A673 (cell line): Measurements from ENCODE around the gene MTARC1. TPM values are rescaled to one million over a fixed set of nuclear protein-coding genes. Genes with fewer than 3 reads are reported as not detected.

Source experiments
- BruUV-seq: library from RNA; stranded (reverse); fragments of 400-500 nt; replicated peaks from 2 replicates; lab custom pipeline; 2021; lab: Mats Ljungman, UMichigan
- CTCF ChIA-PET: fragments of 300-600 bp; sonication (Branson Sonifier 250); formaldehyde crosslinking; loops from one replicate; lab custom pipeline; 2022; ENCODE audit warnings: antibody characterized with exemption; lab: Charles Lee
- POLR2A ChIA-PET: fragments of 300-600 bp; sonication (Branson Sonifier 250); formaldehyde crosslinking; loops from one replicate; lab custom pipeline; 2022; ENCODE audit warnings: antibody characterized with exemption; ENCODE audit not compliant: low non-redundant PET; lab: Charles Lee
- DNase-seq: peaks from one replicate; pipeline ENCODE4 v3.0.0-alpha.2; 2015; ENCODE audit warnings: low spot score
- H3K27ac ChIP-seq: fragments of 200-600 bp; sonication (generic); 2 replicates; pipeline ENCODE4 v1.5.1; 2016; ENCODE audit warnings: mixed run types, low read depth, mild to moderate bottlenecking, mixed read lengths, antibody characterized with exemption, low read length; ENCODE audit not compliant: poor library complexity, severe bottlenecking
- H3K27me3 ChIP-seq: fragments of 200-600 bp; sonication (generic); replicated peaks from 2 replicates; pipeline ENCODE4 v1.6.1; 2017; ENCODE audit warnings: mixed run types, low read depth, mild to moderate bottlenecking, mixed read lengths, antibody characterized with exemption, low read length; ENCODE audit not compliant: insufficient read depth, poor library complexity
- H3K36me3 ChIP-seq: fragments of 200-600 bp; sonication (generic); 2 replicates; pipeline ENCODE4 v1.6.1; 2016; ENCODE audit warnings: mixed run types, mild to moderate bottlenecking, mixed read lengths, antibody characterized with exemption, low read length; ENCODE audit not compliant: insufficient read depth, poor library complexity, severe bottlenecking
- H3K4me1 ChIP-seq: fragments of 200-600 bp; sonication (generic); 2 replicates; pipeline ENCODE4 v1.6.1; 2017; ENCODE audit warnings: mixed run types, mild to moderate bottlenecking, mixed read lengths, antibody characterized with exemption, low read length; ENCODE audit not compliant: insufficient read depth, poor library complexity, severe bottlenecking
- H3K4me3 ChIP-seq: fragments of 200-600 bp; sonication (generic); 2 replicates; pipeline ENCODE4 v1.5.1; 2016; ENCODE audit warnings: low read depth, mixed run types, mild to moderate bottlenecking, mixed read lengths, low read length; ENCODE audit not compliant: poor library complexity, severe bottlenecking
- H3K9me3 ChIP-seq: fragments of 200-600 bp; sonication (generic); 2 replicates; pipeline ENCODE4 v1.6.1; 2016; ENCODE audit warnings: mixed run types, low read depth, mild to moderate bottlenecking, mixed read lengths, antibody characterized with exemption, low read length; ENCODE audit not compliant: poor library complexity, severe bottlenecking
- CTCF ChIP-seq: fragments of 300-800, 200-600 bp; sonication (generic); conservative IDR thresholded peaks from 2 replicates; pipeline ENCODE4 v1.5.1; 2017; ENCODE audit warnings: low read depth, mild to moderate bottlenecking, antibody characterized with exemption, low read length, moderate library complexity, mixed read lengths
- EZH2 ChIP-seq: fragments of 200-600 bp; sonication (generic); IDR thresholded peaks from 2 replicates; pipeline ENCODE4 v1.6.1; 2017; ENCODE audit warnings: borderline replicate concordance, low read depth, mild to moderate bottlenecking, mixed read lengths, antibody characterized with exemption, low read length; ENCODE audit not compliant: poor library complexity, severe bottlenecking
- intact Hi-C: fragments of 100-400 bp; cut with micrococcal nuclease; formaldehyde crosslinking; loops from one replicate; pipeline ENCODE4 v1.10.0; 2022; ENCODE audit not compliant: unreplicated experiment
- total RNA-seq: library from RNA; stranded (reverse); gene quantifications from 2 replicates; pipeline ENCODE4 v1.2.3, GENCODE V29; 2021

The MTARC1 gene
- total RNA-seq, 1 experiment from 2014 or later = 0.43 TPM

GRCh38 chr1:220803401-220804201 lies 16.9 kb downstream of the MTARC1 start:
- no peak overlapping the region for H3K27ac ChIP-seq
- no peak for TF ChIP-seq EZH2
- TF ChIP-seq CTCF = peak; percentile 86
- POLR2A ChIA-PET = no interaction called here
- H3K4me3 ChIP-seq = no peak overlapping the region
- DNase-seq = peak; percentile 40
- no peaks in the 10 kb centered on the region for H3K9me3 ChIP-seq
- H3K27me3 ChIP-seq = no peaks in the 10 kb centered on the region
- no peaks in the 10 kb centered on the region for H3K36me3 ChIP-seq
- BruUV-seq = no TSS peak
- intact Hi-C loops = no loop called here
- H3K4me1 ChIP-seq = peaks cover 2% of the 10 kb centered on the region
- CTCF ChIA-PET = interaction anchor here (0.6 to 1.0 kb wide), 2 partner anchors 15 to 28 kb away, joined by 3 to 4 read pairs; no protein-coding TSS in a partner anchor

GRCh38 chr1:220804202-220804586 lies 17.5 kb downstream of the MTARC1 start:
- H3K27me3 ChIP-seq = no peaks in the 10 kb centered on the region
- H3K27ac ChIP-seq = no peak overlapping the region
- TF ChIP-seq EZH2 = no peak
- TF ChIP-seq CTCF = no peak
- peaks cover 7% of the 10 kb centered on the region for H3K4me1 ChIP-seq
- H3K36me3 ChIP-seq = no peaks in the 10 kb centered on the region
- intact Hi-C loops = no loop called here
- ChIA-PET CTCF (no interaction called here), POLR2A (no interaction called here)
- no peaks in the 10 kb centered on the region for H3K9me3 ChIP-seq
- DNase-seq = no peak
- no peak overlapping the region for H3K4me3 ChIP-seq
- BruUV-seq = no TSS peak

GRCh38 chr1:220806408-220806807 lies 19.7 kb downstream of the MTARC1 start:
- intact Hi-C loops = no loop called here
- H3K4me3 ChIP-seq = no peak overlapping the region
- no peaks in the 10 kb centered on the region for H3K27me3 ChIP-seq
- H3K9me3 ChIP-seq = no peaks in the 10 kb centered on the region
- ChIA-PET CTCF (no interaction called here), POLR2A (no interaction called here)
- no peak for TF ChIP-seq EZH2
- no peak for TF ChIP-seq CTCF
- DNase-seq = no peak
- BruUV-seq = no TSS peak
- no peak overlapping the region for H3K27ac ChIP-seq
- H3K4me1 ChIP-seq = peaks cover 7% of the 10 kb centered on the region
- H3K36me3 ChIP-seq = no peaks in the 10 kb centered on the region
